Mammary epithelial cell (primary cell): ENCODE results near the gene PDLIM7.

Source experiments
- EZH2 ChIP-seq: IDR thresholded peaks from 2 replicates; pipeline ENCODE4 v1.6.1; 2012; ENCODE audit warnings: low read length, inconsistent platforms, borderline replicate concordance
- TF ChIP-seq, protein P1 (sequence below), 2 donors: IDR thresholded peaks in 1 of 2; conservative IDR thresholded peaks in 1 of 2; 2 replicates each; pipeline ENCODE4 v1.5.1; 2011 to 2012; ENCODE audit warnings: inconsistent platforms in 2 of 2, low read length in 2 of 2, mild to moderate bottlenecking in 2 of 2, control low read depth in 1 of 2, low read depth in 1 of 2; ENCODE audit not compliant: insufficient read depth in 1 of 2; ENCODE audit errors: extremely low read depth in 1 of 2

DNA sequence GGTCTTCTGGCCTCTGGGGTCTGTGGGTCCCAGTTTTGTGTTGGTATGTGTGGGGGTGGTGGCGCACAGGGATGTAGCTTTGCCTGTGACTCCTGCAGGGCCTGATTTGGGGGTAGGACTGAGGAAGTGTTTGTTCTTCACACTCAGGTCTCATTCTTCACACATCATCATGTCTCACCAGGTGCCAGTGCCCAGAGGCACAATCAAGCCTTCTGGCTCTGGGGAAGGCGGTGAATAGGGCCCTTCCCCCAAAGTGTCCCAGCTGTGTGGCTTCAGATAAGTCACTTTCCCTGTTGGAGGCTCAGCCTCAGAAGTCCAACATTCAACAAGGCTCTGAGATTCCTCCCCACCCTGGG lies 29.1 kb downstream of the PDLIM7 start:
- no peak for TF ChIP-seq EZH2
- TF ChIP-seq, protein P1, sequence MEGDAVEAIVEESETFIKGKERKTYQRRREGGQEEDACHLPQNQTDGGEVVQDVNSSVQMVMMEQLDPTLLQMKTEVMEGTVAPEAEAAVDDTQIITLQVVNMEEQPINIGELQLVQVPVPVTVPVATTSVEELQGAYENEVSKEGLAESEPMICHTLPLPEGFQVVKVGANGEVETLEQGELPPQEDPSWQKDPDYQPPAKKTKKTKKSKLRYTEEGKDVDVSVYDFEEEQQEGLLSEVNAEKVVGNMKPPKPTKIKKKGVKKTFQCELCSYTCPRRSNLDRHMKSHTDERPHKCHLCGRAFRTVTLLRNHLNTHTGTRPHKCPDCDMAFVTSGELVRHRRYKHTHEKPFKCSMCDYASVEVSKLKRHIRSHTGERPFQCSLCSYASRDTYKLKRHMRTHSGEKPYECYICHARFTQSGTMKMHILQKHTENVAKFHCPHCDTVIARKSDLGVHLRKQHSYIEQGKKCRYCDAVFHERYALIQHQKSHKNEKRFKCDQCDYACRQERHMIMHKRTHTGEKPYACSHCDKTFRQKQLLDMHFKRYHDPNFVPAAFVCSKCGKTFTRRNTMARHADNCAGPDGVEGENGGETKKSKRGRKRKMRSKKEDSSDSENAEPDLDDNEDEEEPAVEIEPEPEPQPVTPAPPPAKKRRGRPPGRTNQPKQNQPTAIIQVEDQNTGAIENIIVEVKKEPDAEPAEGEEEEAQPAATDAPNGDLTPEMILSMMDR (conservative IDR thresholded peaks at IDR 0.05 in 1 of 2, IDR thresholded peaks at IDR 0.05 in 1 of 2; ENCODE audit: extremely low read depth in 1 of 2, insufficient read depth in 1 of 2, low read depth in 1 of 2, low read length in 2 of 2) = no peak
